Measurements from ENCODE around the gene STK10.

- TF ChIP-seq CTCF (IDR thresholded peaks at IDR 0.05) (no peak), POLR2A (IDR thresholded peaks at IDR 0.05) (no peak), POLR2AphosphoS5 (IDR thresholded peaks at IDR 0.05) (no peak), EP300 (IDR thresholded peaks at IDR 0.05) (no peak)
Measured at GRCh38 chr5:172117977-172118701, 69.9 kb downstream of the STK10 start.
